Umbilical cord (tissue), 2 donors: ENCODE data around the gene ALDH3B1. TPM values are rescaled to one million over a fixed set of nuclear protein-coding genes. Genes with fewer than 3 reads are reported as not detected.
"Not testable (repeated sequence)": the region's sequence is repeated elsewhere in the genome, so short reads cannot be mapped to it uniquely, and the experiment has no call there.

Source experiments
- DNase-seq: peaks from one replicate; pipeline ENCODE4 v3.0.0-alpha.2; 2015; ENCODE audit warnings: low spot score
- total RNA-seq: library from RNA; depleted of rRNA; stranded (reverse); fragments of >200 nt; gene quantifications from one replicate; pipeline ENCODE4 v1.2.3, GENCODE V29; 2014; ENCODE audit warnings: low replicate concordance; ENCODE audit not compliant: insufficient read depth

The ALDH3B1 gene
- 19.0 TPM for total RNA-seq

- peak; percentile 91 for DNase-seq
Observed at GRCh38 chr11:68010090-68011041, at the start of gene ALDH3B1. Gene ALDH3B1 (plus strand): TSS chr11:68010327. CDS start chr11:68015298, 4,971 bp downstream.

GRCh38 chr11:67963217-67963616, 46.9 kb upstream of the ALDH3B1 start:
- DNase-seq: not testable (repeated sequence)

GRCh38 chr11:67963879-67964278, 46.2 kb upstream of the ALDH3B1 start:
- not testable (repeated sequence) for DNase-seq

- not testable (repeated sequence) for DNase-seq
Observed at GRCh38 chr11:67964746-67965145, 45.4 kb upstream of the ALDH3B1 start.

GRCh38 chr11:67965830-67966348, 44.2 kb upstream of the ALDH3B1 start:
- not testable (repeated sequence) for DNase-seq

GRCh38 chr11:67974746-67975145, 35.4 kb upstream of the ALDH3B1 start:
- not testable (repeated sequence) for DNase-seq

GRCh38 chr11:67978766-67979418, 31.2 kb upstream of the ALDH3B1 start:
- DNase-seq: peak; percentile 43

- DNase-seq: not testable (repeated sequence)
Observed at GRCh38 chr11:67981226-67981625, 28.9 kb upstream of the ALDH3B1 start.

- DNase-seq: not testable (repeated sequence)
Observed at GRCh38 chr11:67982255-67982857, 27.8 kb upstream of the ALDH3B1 start.

- no peak for DNase-seq
Observed at GRCh38 chr11:67983951-67984350, 26.2 kb upstream of the ALDH3B1 start.

GRCh38 chr11:67985302-67985701, 24.8 kb upstream of the ALDH3B1 start:
- DNase-seq: not testable (repeated sequence)

- not testable (repeated sequence) for DNase-seq
Observed at GRCh38 chr11:67990546-67991346, 19.4 kb upstream of the ALDH3B1 start.

GRCh38 chr11:67991347-67992121, 18.6 kb upstream of the ALDH3B1 start:
- not testable (repeated sequence) for DNase-seq

GRCh38 chr11:67993821-67994220, 16.3 kb upstream of the ALDH3B1 start:
- not testable (repeated sequence) for DNase-seq

- not testable (repeated sequence) for DNase-seq
Observed at GRCh38 chr11:67994387-67994786, 15.7 kb upstream of the ALDH3B1 start.

- DNase-seq: not testable (repeated sequence)
Observed at GRCh38 chr11:67995129-67995528, 15.0 kb upstream of the ALDH3B1 start.

GRCh38 chr11:67995579-67995978, 14.5 kb upstream of the ALDH3B1 start:
- not testable (repeated sequence) for DNase-seq

GRCh38 chr11:67996051-67996450, 14.1 kb upstream of the ALDH3B1 start:
- no peak for DNase-seq

GRCh38 chr11:67996622-67997474, 13.3 kb upstream of the ALDH3B1 start:
- DNase-seq: no peak
